AG09319 (cell line): ENCODE data around the gene ACSS1.

Experiments used
- DNase-seq: peaks from one replicate; pipeline ENCODE4 v3.0.0-alpha.2; 2010; ENCODE audit warnings: low read depth; ENCODE audit errors: extremely low read depth
- TF ChIP-seq, protein P1 (sequence below): IDR thresholded peaks from 2 replicates; pipeline ENCODE4 v1.5.1; 2011; ENCODE audit warnings: low read depth, mild to moderate bottlenecking, inconsistent platforms, low read length, moderate library complexity

Gene ACSS1

DNA sequence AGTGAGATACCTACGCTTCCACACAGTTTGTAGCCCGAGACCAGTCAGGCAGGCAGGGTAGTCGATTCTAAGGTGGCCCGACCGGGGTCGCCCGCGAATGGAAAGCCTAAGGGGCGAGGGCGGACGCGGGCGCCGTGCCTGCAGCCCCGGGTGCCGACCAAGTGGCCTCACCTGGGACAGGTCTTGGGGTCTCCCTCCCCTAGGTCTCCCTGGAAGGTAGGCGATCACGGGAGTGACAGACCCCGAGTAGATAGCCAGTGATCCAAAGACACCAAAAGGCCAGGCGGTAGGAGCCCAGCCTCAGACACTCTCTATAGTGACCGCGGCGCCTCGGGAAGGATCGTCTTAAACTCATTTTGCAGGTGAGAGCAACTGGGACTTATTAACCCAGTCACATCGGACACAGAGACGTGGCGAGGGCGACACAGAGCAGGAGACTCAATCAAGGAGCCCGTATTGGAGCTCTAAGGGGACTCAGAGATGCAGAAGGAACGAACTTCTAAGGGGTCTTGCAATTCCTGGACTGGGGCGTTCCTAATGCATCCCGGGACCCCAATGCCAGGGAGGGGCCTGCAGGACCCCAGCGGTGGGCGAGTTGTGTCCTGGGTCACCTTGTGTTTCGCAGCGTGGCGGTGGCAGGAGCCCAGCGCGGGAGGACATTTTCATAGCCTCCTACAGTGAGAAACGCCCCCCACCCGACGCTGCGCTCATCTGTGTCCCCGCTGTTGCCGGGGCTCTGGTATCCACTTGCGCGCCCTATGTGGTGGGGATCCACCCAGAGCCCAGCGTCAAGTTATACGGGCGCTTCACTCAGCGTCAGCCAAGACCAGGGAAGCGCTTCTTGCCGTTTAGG lies 26.1 kb upstream of the ACSS1 start:
- no peak for DNase-seq
- TF ChIP-seq, protein P1, sequence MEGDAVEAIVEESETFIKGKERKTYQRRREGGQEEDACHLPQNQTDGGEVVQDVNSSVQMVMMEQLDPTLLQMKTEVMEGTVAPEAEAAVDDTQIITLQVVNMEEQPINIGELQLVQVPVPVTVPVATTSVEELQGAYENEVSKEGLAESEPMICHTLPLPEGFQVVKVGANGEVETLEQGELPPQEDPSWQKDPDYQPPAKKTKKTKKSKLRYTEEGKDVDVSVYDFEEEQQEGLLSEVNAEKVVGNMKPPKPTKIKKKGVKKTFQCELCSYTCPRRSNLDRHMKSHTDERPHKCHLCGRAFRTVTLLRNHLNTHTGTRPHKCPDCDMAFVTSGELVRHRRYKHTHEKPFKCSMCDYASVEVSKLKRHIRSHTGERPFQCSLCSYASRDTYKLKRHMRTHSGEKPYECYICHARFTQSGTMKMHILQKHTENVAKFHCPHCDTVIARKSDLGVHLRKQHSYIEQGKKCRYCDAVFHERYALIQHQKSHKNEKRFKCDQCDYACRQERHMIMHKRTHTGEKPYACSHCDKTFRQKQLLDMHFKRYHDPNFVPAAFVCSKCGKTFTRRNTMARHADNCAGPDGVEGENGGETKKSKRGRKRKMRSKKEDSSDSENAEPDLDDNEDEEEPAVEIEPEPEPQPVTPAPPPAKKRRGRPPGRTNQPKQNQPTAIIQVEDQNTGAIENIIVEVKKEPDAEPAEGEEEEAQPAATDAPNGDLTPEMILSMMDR, result no peak

DNA sequence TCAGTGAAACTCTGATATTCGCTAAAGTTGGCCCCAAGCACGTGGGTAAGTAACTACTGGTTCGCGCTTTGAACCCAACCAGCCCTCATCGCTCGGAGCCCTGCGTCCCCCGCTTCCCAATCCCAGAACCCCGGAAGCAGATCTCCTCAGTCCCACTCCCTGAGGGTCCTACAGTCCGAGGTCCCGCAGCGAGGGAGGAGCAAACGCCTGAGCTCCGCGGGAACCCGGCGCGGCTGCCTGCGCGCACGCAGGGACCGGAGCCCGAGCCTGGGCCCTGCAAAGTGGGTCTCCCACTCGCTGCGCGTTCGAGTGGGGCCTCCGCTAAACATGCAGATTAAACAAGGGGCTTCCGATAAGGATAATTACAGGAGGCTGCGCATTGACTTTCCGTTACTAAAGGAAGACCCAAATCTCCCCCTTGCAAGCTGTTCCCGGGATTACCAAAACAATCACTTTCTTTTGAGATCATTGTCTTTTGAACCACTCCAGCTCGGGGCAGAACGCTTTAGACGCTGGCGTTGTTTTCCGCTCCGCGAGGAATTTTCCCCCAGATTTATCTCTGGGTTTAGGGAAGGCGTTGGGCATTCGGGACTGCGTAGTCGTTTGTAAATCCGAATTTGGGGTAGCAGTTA lies 25.3 kb upstream of the ACSS1 start:
- TF ChIP-seq, protein P1, result no peak
- no peak for DNase-seq

DNA sequence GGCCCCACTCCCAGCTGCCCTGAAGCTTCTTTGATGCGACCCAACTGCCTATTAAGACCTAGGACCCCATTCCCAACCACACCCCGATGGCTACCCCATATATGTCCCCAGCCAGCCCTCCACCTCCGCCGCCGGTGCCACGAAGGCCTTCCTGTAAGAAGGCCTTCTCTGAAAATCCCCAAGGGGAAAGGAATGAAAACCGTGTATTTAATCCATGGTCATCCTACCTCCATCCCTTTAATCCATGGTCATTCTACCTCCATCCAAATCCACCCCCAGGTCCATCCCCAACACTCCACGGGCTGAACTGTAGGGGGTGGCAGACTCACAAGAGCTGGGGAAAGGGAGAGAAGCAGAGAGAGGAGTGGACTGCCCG lies 24.5 kb upstream of the ACSS1 start:
- no peak for DNase-seq
- TF ChIP-seq, protein P1, result no peak

DNA sequence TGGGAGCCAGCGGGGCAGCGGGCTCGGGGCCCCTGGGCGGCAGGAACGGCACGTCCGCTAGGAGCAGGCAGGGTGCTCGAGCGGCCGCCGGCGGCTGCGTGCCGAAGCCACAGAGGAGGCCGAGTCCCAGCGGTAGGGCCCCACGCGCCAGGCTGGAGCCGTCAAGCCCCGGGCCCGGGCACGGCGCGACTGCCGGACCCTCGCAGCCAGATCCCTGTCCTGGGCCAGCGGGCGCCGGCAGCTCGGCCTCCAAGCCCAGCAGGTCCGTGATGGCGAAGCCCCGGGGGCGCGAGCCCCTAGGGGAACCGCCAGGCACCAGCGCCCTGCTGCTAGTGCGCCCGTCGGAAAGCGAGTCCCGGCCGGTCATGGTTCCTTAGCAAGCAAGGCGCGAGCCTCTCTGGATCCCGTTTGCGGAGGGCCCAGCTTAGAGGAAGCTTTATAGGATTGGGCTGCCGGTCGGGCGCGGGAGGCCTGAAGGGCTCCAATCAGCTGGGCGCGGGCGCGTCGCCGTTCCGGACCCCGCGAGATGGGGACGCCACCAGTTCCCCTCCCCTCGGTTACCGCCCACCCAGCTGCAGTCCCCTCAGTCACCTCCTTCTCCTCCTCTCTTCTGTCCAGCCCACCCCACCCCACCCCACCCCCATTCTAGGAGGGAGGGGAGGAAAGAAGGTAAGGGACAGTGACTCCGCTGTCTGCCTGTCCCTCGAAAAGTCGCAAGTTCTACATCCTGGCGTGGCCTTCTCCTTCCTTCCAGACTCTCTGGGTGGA lies 24.0 kb upstream of the ACSS1 start, which contains the start of gene VSX1:
Gene VSX1, minus strand, starts transcription at position 412 of the 768 bp plus-strand sequence. Its CDS starts 45 bp downstream, at position 367.
- DNase-seq, result no peak
- TF ChIP-seq, protein P1, result no peak

DNA sequence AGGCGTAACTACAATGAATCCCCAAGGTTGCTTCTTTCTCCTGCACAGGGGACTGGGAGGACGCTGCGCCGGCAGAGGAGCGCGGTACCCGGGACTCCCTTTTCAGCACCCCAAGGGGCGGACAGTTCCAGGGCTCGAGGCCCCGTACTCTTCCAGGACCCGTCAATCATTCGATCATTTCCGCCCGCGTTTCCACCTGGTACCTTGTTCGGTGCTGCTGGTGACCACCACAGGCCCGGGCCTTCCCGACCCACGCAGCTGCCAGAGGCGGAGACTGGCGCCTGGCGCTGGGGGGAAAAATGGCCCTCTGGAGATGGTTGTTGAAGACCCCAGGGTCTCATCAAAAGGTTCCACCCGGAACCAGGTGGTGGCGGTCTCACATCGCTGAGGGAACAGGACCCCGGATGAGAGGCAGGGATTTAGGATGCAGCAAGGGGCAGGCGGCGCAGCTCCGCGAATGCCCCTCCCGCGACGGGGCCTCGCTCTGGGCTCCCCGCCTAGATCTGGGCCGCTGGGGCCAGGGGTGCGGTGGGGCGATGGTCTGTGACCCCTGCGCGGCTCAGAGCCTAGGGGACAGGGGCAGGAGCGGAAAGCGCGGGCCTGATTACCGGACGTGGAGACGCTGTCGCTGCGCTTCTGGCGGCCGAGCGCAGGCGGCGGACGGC lies 23.3 kb upstream of the ACSS1 start:
- TF ChIP-seq, protein P1, result no peak
- DNase-seq, result no peak

DNA sequence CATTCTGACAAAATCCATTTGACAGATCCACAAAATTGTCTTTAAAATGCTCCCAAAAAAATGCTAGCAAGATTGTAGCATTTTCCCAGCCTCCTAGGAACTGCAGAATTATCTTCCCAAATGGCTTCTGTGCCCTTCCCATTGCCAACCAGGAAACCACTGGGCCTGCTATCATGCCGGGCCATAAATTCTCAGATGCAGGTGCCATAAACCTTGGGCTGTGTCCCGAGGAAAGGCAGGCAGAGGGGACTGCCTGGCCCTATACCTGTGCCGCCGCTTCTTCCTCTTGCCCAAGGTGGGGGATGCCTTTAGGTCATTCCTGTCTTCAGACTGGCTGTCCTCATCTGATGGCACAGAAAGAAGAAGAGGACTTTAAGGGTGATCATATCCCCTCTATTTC lies 21.2 kb upstream of the ACSS1 start:
- TF ChIP-seq, protein P1, result no peak
- DNase-seq, result no peak
